Retinal pigment epithelial cell (primary cell): ENCODE data around the gene TPRX2.
"Not testable (repeated sequence)": the region's sequence is repeated elsewhere in the genome, so short reads cannot be mapped to it uniquely, and the experiment has no call there.

Experiments used
- DNase-seq: peaks from one replicate; pipeline ENCODE4 v3.0.0-alpha.2; 2010; ENCODE audit warnings: low read depth
- H3K4me3 ChIP-seq: 2 replicates; pipeline ENCODE4 v1.5.1; 2011; ENCODE audit warnings: mild to moderate bottlenecking, low read length, control low read depth, moderate library complexity
- CTCF ChIP-seq: conservative IDR thresholded peaks from 2 replicates; pipeline ENCODE4 v1.5.1; 2011; ENCODE audit warnings: low read depth, low read length, control low read depth, inconsistent platforms

The TPRX2 gene

GRCh38 chr19:47863514-47863936, 4.5 kb downstream of the TPRX2 start:
- TF ChIP-seq CTCF, result peak; percentile 99
- peak; percentile 80 for DNase-seq
- H3K4me3 ChIP-seq, result no peak overlapping the region

DNA sequence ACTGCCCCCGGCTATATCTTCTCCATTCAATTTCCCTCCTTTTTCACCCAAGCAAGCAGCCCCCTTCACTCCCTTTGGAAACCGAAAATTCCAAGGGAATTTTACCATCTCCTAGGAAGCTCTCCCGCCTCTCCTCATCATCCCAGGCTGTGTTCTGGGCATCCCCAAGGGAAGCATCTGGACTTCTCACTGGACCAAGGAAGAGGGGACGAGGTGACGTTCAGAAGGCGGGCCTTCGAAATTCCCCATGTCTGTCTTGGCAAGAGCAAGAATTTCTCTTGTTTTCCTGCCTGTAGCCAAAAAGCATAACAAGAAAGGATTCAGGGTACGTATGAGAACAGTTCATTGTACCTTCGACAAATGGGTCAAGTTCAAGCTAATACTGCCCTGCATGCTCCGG, 6.1 kb downstream of the TPRX2 start:
- no peak overlapping the region for H3K4me3 ChIP-seq
- no peak for TF ChIP-seq CTCF
- no peak for DNase-seq

GRCh38 chr19:47878906-47879305, 19.9 kb downstream of the TPRX2 start:
- DNase-seq, result no peak
- H3K4me3 ChIP-seq, result no peak overlapping the region
- no peak for TF ChIP-seq CTCF

DNA sequence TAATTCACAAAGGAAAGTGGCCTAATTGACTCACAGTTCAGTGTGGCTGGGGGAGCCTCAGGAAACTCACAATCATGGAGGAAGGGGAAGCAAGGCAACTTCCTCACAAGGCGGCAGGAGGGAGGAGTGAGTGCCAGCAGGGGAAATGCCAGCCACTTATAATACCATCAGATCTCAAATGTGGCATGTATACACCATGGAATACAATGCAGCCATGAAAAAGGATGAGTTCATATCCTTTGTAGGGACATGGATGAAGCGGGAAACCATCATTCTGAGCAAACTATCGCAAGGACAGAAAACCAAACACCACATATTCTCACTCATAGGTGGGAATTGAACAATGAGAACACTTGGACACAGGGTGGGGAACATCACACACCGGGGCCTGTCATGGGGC, 20.4 kb downstream of the TPRX2 start:
- not testable (repeated sequence) for H3K4me3 ChIP-seq, DNase-seq

DNA sequence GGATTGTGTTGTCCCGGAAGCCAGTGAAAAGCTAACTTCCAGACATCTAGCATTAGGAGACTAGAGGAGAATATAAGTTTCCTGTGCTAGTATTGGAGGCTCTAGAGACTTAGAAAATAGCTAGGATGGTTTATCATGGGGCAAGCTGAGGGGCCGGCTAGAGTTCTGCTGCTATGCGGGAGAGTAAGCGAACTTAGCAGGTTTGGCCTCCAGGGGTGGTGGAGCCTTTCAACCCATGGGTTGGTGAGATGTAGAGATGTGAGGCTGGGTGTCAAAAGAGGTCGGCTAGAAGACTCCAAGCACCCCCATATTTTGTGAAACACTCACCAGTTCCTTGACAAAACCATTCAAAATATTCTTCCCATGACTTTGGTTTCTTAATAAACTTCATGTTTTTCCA, 22.7 kb downstream of the TPRX2 start:
- DNase-seq, result no peak
- TF ChIP-seq CTCF, result no peak
- H3K4me3 ChIP-seq, result no peak overlapping the region

DNA sequence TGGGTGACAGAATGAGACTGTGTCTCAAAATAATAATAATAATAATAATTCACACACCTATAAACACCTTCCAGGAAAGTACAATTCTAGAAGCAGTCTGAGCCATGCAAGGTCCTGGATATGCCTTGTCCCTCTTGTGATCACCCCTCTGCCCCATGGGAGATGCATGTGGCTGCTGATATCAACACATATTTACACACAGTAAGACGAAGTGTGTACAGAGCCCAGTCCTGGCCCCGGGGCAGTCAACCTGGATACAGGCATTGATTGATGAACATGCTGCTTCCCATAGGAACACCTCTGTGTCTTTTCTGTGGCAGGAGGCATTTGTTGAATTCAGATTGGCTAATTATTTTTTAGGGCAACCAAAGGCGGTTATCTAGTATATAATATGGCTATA, 23.9 kb downstream of the TPRX2 start:
- H3K4me3 ChIP-seq, result no peak overlapping the region
- no peak for TF ChIP-seq CTCF
- DNase-seq, result no peak

- no peak for DNase-seq
- no peak overlapping the region for H3K4me3 ChIP-seq
- no peak for TF ChIP-seq CTCF
These were observed 26.0 kb downstream of the TPRX2 start for GRCh38 chr19:47885067-47885463.

GRCh38 chr19:47886010-47886559, 27.1 kb downstream of the TPRX2 start, which contains the start of gene SULT2A1:
SULT2A1 (minus strand) TSS chr19:47886315; CDS start chr19:47886257, 58 bp downstream.
- TF ChIP-seq CTCF, result no peak
- no peak for DNase-seq
- no peak within 1 kb of the TSS for H3K4me3 ChIP-seq
